HG03175 (cell line): ENCODE results near the gene GPBP1L1.
"Not testable (repeated sequence)": the region's sequence is repeated elsewhere in the genome, so short reads cannot be mapped to it uniquely, and the experiment has no call there.

ENCODE experiments used
- ATAC-seq: cut with Tn5 transposase; IDR thresholded peaks from one replicate; pipeline ENCODE4 v1.9.1; 2021; ENCODE audit warnings: mild to moderate bottlenecking, moderate library complexity; ENCODE audit not compliant: unreplicated experiment

GPBP1L1 gene

GRCh38 chr1:45686288-45687013 is at the start of gene GPBP1L1:
Gene GPBP1L1, minus strand, starts transcription at chr1:45686533. Its CDS starts 27,446 bp downstream, at chr1:45659087.
- peak; percentile 58 for ATAC-seq

DNA sequence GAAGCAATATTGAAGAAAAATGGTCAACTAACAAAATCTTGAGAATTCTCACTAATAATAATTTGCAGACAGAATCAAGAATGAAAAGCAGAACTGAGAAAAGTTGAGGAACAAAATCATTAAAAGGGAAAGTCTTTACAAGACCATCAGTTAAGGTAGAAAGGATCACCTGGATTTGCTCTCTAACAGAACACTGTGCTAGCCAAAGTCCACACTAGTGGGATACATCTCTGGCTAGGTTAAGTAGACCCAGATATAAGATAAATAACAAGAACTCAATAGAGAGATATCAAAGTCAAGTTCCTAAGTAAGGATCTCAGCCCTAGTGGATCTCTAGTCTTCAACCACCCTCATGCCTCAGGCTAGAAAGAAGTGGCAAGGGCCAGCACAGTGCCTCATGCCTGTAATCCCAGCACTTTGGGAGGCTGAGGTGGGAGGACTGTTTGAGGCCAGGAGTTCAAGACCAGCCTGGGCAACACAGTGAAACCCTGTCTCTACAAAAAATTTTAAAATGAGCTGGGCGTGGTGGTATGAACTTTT is 44.5 kb upstream of the GPBP1L1 start:
- no peak for ATAC-seq

DNA sequence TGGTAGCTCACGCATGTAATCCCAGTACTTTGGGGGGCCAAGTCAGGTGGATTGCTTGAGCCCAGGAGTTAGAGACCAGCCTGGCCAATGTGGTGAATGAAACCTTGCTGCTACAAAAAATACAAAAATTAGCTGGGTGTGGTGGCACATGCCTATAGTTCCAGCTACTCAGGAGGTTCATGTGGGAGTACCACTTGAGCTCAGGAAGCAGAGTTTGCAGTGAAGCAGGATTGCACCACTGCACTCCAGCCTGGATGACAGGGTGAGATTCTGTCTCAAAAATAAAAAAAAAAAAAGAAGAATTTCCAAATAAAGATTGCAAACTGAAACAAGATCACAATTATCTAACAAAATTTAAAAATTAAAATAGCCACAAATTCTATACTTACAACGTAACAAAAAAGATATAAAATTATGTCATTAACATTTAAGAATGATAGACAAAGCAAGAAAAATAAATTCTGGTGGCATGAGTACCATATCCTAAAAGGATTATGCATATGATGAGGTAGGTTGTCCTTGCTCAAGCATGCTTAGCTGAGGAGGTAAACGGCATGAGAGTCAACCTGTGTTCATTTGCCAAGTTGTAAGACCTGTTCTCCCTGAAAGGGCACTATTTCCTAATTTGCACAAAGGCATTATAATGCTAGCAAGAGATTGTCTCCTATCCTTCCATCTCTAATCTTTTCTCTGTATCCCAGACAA is 43.9 kb upstream of the GPBP1L1 start:
- ATAC-seq: no peak

GRCh38 chr1:45726007-45726406 is 39.7 kb upstream of the GPBP1L1 start:
- not testable (repeated sequence) for ATAC-seq

DNA sequence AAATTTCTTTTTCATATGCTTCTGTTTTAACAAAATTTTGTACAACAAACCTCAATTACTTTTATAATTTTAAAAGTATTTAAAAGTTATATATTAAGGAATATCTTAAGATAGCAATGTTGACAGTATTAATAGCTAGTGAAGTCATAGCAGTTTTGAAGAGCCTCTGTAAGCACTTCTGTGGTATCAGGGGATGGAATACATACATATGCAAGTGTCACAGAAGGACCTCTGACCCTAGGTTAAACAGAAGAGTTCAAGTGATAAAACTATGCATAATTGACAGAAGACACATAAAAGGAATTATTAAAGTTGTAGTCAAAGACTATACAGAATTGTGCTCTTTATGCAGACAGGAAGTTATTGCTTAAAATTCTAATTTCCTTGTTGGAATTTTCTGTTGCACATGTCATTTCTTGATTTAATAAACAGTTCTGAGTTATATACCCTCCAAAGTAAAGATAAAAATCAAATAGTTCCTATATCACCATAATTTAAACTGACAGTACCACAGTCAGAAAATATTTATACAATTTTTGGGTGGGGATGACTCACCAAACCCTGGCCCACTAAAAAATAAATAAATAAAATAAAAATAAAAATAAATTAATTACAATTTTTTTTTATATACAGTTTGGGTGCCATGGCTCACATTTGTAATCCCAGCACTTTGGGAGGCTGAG is 37.1 kb upstream of the GPBP1L1 start:
- ATAC-seq: no peak

GRCh38 chr1:45722809-45723208 is 36.5 kb upstream of the GPBP1L1 start:
- no peak for ATAC-seq

DNA sequence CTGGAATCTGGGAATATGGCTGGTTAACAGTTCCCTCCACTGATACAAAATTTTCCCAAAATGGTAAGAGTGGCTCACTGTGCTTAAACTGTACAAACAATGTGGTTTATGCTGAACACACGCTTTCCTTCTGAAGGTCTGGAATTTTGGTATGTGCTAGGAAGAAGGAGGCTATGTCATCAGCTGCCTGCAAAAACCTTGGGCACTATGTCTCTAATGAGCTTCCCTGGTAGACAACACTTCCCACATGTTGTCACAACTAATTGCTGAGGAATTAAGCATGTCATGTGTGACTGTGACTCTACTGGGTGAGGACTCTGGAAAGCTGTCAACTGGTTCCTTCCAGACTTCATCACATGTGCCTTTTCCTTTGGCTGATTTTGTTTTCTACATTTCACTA is 34.9 kb upstream of the GPBP1L1 start:
- ATAC-seq: no peak

- ATAC-seq: no peak
Observed at GRCh38 chr1:45718289-45718688, 32.0 kb upstream of the GPBP1L1 start.

DNA sequence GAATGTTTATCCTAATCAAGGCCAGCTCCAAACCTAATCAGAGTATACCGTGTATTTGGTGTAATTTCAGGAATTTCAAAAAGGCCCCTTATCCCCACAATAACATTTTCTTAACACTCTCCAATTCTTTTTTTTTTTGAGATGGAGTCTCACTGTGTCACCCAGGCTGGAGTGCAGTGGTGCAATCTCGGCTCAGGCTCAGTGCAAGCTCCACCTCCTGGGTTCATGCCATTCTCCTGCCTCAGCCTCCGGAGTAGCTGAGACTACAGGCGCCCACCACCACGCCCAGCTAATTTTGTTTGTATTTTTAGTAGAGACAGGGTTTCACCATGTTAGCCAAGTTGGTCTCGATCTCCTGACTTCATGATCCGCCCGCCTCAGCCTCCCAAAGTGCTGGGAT is 31.1 kb upstream of the GPBP1L1 start:
- ATAC-seq: not testable (repeated sequence)

- ATAC-seq: no peak
Observed at GRCh38 chr1:45716700-45717099, 30.4 kb upstream of the GPBP1L1 start.

DNA sequence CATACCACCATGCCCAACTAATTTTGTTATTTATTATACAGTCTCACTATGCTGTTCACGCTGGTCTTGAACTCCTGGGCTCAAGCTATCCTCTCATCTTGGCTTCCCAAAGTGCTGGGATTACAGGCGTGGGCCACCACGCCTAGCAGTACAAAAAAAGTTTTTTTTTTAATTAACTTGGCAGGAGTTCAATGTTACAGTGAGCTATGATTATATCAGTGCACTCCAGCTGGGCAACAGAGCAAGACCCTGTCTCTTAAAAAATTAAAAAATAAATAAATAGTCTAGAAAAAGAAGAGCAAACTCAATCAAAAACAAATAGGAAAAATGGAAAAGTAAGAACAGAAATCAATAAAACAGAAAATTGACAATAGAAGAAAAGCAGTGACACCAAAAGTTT is 27.4 kb upstream of the GPBP1L1 start:
- no peak for ATAC-seq

- no peak for ATAC-seq
Observed at GRCh38 chr1:45704637-45705036, 18.3 kb upstream of the GPBP1L1 start.

- ATAC-seq: no peak
Observed at GRCh38 chr1:45694823-45695222, 8.5 kb upstream of the GPBP1L1 start.

GRCh38 chr1:45693811-45694210 is 7.5 kb upstream of the GPBP1L1 start:
- not testable (repeated sequence) for ATAC-seq

GRCh38 chr1:45687754-45688740 is 1.7 kb upstream of the GPBP1L1 start, which contains the start of gene TMEM69:
Gene TMEM69, plus strand, starts transcription at chr1:45688181. Its CDS starts 2,888 bp downstream, at chr1:45691069.
- ATAC-seq: no peak

- ATAC-seq: peak; percentile 81
Observed at GRCh38 chr1:45687014-45687753, 851 bp upstream of the GPBP1L1 start.

GRCh38 chr1:45686015-45686287 is 382 bp downstream of the GPBP1L1 start:
- ATAC-seq: peak; percentile 5

- ATAC-seq: no peak
Observed at GRCh38 chr1:45685308-45686014, 872 bp downstream of the GPBP1L1 start.

- no peak for ATAC-seq
Observed at GRCh38 chr1:45684402-45684801, 1.9 kb downstream of the GPBP1L1 start.
